ENCODE results near the gene CYB561A3. TPM values are rescaled to one million over a fixed set of nuclear protein-coding genes. Genes with fewer than 3 reads are reported as not detected.

Gene CYB561A3
- polyA plus RNA-seq, 2 of the 4 experiments (the other 2 are of a cell fraction) = 50.8 to 56.9 TPM

- ChIA-PET POLR2A (no interaction called here), CTCF (interaction anchor here (1.5 kb wide), 1 partner anchor 34 kb away, joined by 6 read pairs; no protein-coding TSS in a partner anchor)
- Histone ChIP-seq H3K4me1 (peaks cover 2% of the 10 kb centered on the region; the same call in 1 of the 3 replicates), H3K27ac (no peak overlapping the region), H3K4me2 (no peak overlapping the region), H3K9me3 (no peaks in the 10 kb centered on the region), H3K4me3 (no peak overlapping the region)
- DNase-seq (ENCODE audit: low read depth in 1 of 2, low spot score in 1 of 2) (no peak), ATAC-seq (no peak), FAIRE-seq (no peak)
- TF ChIP-seq E2F6 (IDR thresholded peaks at IDR 0.05; ENCODE audit: borderline replicate concordance, low read depth) (no peak), TP53 (CRISPR knock-in tag; IDR thresholded peaks at IDR 0.05) (no peak), BHLHE40 (IDR thresholded peaks at IDR 0.05; ENCODE audit: low read depth, low read length) (no peak), EP300 (IDR thresholded peaks at IDR 0.05) (no peak), FOSL2 (IDR thresholded peaks at IDR 0.05) (no peak), FOSL2 (CRISPR knock-in tag; IDR thresholded peaks at IDR 0.05) (no peak), NPAS2 (CRISPR knock-in tag; IDR thresholded peaks at IDR 0.05; ENCODE audit: borderline replicate concordance) (no peak), MYC (IDR thresholded peaks at IDR 0.05; ENCODE audit: borderline replicate concordance, low read length) (no peak), MAZ (IDR thresholded peaks at IDR 0.05; ENCODE audit: borderline replicate concordance, low read depth, low read length) (no peak), RNF2 (IDR thresholded peaks at IDR 0.05; ENCODE audit: borderline replicate concordance, low read depth) (no peak), ZFP36 (IDR thresholded peaks at IDR 0.05; ENCODE audit: borderline replicate concordance, partially characterized antibody) (no peak), NR3C1 (IDR thresholded peaks at IDR 0.05) (no peak), MAFK (IDR thresholded peaks at IDR 0.05; ENCODE audit: partially characterized antibody) (no peak), TFCP2L1 (CRISPR knock-in tag; IDR thresholded peaks at IDR 0.05) (no peak), GATA3 (IDR thresholded peaks at IDR 0.05; ENCODE audit: borderline replicate concordance) (no peak), JUNB (IDR thresholded peaks at IDR 0.05) (no peak), ELK1 (IDR thresholded peaks at IDR 0.05; ENCODE audit: low read depth, low read length) (no peak), ZSCAN20 (CRISPR knock-in tag; IDR thresholded peaks at IDR 0.05) (no peak), FOSB (CRISPR knock-in tag; IDR thresholded peaks at IDR 0.05) (no peak), RCOR1 (IDR thresholded peaks at IDR 0.05; ENCODE audit: low read depth, low read length) (no peak), ZC3H11A (IDR thresholded peaks at IDR 0.05) (no peak)
- WGBS (ENCODE audit: missing lambda C conversion rate) = 94% methylated on average over 13 of the region's 13 CpGs
Observed at GRCh38 chr11:61302550-61302949, 59.1 kb downstream of the CYB561A3 start.

Other genes with a start within 250 kb of the CYB561A3 start
- 9.3 and 11.3 TPM in 2 replicates for gene VPS37C, start 200.5 kb downstream of the CYB561A3 start, polyA plus RNA-seq (2011; rRNA removed)
- gene VPS37C, start 200.5 kb downstream of the CYB561A3 start, polyA plus RNA-seq (2017; fragmentation: RNase III; extraction: RNeasy Plus Mini Kit Qiagen cat#74134 plus additional on column Dnase treatment) = 8.9 to 10.9 TPM (median 9.9 TPM) in 3 replicates
- not detected in 2 replicates for gene PGA3, start 158.4 kb downstream of the CYB561A3 start, polyA plus RNA-seq (2011; rRNA removed)
- not detected in 3 replicates for gene PGA3, start 158.4 kb downstream of the CYB561A3 start, polyA plus RNA-seq (2017; fragmentation: RNase III; extraction: RNeasy Plus Mini Kit Qiagen cat#74134 plus additional on column Dnase treatment)
- not detected in 2 replicates for gene PGA4, start 139.5 kb downstream of the CYB561A3 start, polyA plus RNA-seq (2011; rRNA removed)
- gene PGA4, start 139.5 kb downstream of the CYB561A3 start, polyA plus RNA-seq (2017; fragmentation: RNase III; extraction: RNeasy Plus Mini Kit Qiagen cat#74134 plus additional on column Dnase treatment) = not detected in 3 replicates
- gene PGA5, start 120.7 kb downstream of the CYB561A3 start, polyA plus RNA-seq (2011; rRNA removed) = not detected in 2 replicates
- not detected in 3 replicates for gene PGA5, start 120.7 kb downstream of the CYB561A3 start, polyA plus RNA-seq (2017; fragmentation: RNase III; extraction: RNeasy Plus Mini Kit Qiagen cat#74134 plus additional on column Dnase treatment)
- 0.53 and 0.65 TPM in 2 replicates for gene VWCE, start 66.6 kb downstream of the CYB561A3 start, polyA plus RNA-seq (2011; rRNA removed)
- 0.45 to 0.79 TPM (median 0.63 TPM) in 3 replicates for gene VWCE, start 66.6 kb downstream of the CYB561A3 start, polyA plus RNA-seq (2017; fragmentation: RNase III; extraction: RNeasy Plus Mini Kit Qiagen cat#74134 plus additional on column Dnase treatment)
- 213 and 222 TPM in 2 replicates for gene DDB1, start 28.8 kb downstream of the CYB561A3 start, polyA plus RNA-seq (2011; rRNA removed)
- gene DDB1, start 28.8 kb downstream of the CYB561A3 start, polyA plus RNA-seq (2017; fragmentation: RNase III; extraction: RNeasy Plus Mini Kit Qiagen cat#74134 plus additional on column Dnase treatment) = 149 to 154 TPM (median 149 TPM) in 3 replicates
- 46.5 and 51.2 TPM in 2 replicates for gene TKFC, start 28.7 kb downstream of the CYB561A3 start, polyA plus RNA-seq (2011; rRNA removed)
- gene TKFC, start 28.7 kb downstream of the CYB561A3 start, polyA plus RNA-seq (2017; fragmentation: RNase III; extraction: RNeasy Plus Mini Kit Qiagen cat#74134 plus additional on column Dnase treatment) = 42.6 to 53.6 TPM (median 48.7 TPM) in 3 replicates
- 143 and 156 TPM in 2 replicates for gene TMEM138, start 492 bp upstream of the CYB561A3 start, polyA plus RNA-seq (2011; rRNA removed)
- gene TMEM138, start 492 bp upstream of the CYB561A3 start, polyA plus RNA-seq (2017; fragmentation: RNase III; extraction: RNeasy Plus Mini Kit Qiagen cat#74134 plus additional on column Dnase treatment) = 80.3 to 95.6 TPM (median 88.2 TPM) in 3 replicates
- 33.6 and 49.0 TPM in 2 replicates for gene TMEM216, start 30.7 kb upstream of the CYB561A3 start, polyA plus RNA-seq (2011; rRNA removed)
- 9.9 to 11.9 TPM (median 10.6 TPM) in 3 replicates for gene TMEM216, start 30.7 kb upstream of the CYB561A3 start, polyA plus RNA-seq (2017; fragmentation: RNase III; extraction: RNeasy Plus Mini Kit Qiagen cat#74134 plus additional on column Dnase treatment)
- 56.7 and 72.9 TPM in 2 replicates for gene CPSF7, start 68.1 kb upstream of the CYB561A3 start, polyA plus RNA-seq (2011; rRNA removed)
- 62.9 to 69.1 TPM (median 67.5 TPM) in 3 replicates for gene CPSF7, start 68.1 kb upstream of the CYB561A3 start, polyA plus RNA-seq (2017; fragmentation: RNase III; extraction: RNeasy Plus Mini Kit Qiagen cat#74134 plus additional on column Dnase treatment)
- 76.4 and 106 TPM in 2 replicates for gene SDHAF2, start 68.2 kb upstream of the CYB561A3 start, polyA plus RNA-seq (2011; rRNA removed)
- gene SDHAF2, start 68.2 kb upstream of the CYB561A3 start, polyA plus RNA-seq (2017; fragmentation: RNase III; extraction: RNeasy Plus Mini Kit Qiagen cat#74134 plus additional on column Dnase treatment) = 43.1 to 44.4 TPM (median 43.8 TPM) in 3 replicates
- 0.03 TPM in 1 of 2 replicates, not detected in the other for gene LRRC10B, start 146.9 kb upstream of the CYB561A3 start, polyA plus RNA-seq (2011; rRNA removed)
- 0.04 to 0.13 TPM in 2 of 3 replicates, not detected in the other for gene LRRC10B, start 146.9 kb upstream of the CYB561A3 start, polyA plus RNA-seq (2017; fragmentation: RNase III; extraction: RNeasy Plus Mini Kit Qiagen cat#74134 plus additional on column Dnase treatment)
- gene SYT7, start 219.2 kb upstream of the CYB561A3 start, polyA plus RNA-seq (2011; rRNA removed) = 0.37 and 0.38 TPM in 2 replicates
- gene SYT7, start 219.2 kb upstream of the CYB561A3 start, polyA plus RNA-seq (2017; fragmentation: RNase III; extraction: RNeasy Plus Mini Kit Qiagen cat#74134 plus additional on column Dnase treatment) = 0.78 to 1.0 TPM (median 1.0 TPM) in 3 replicates

Measured in A549 (cell line).